HG03571 (cell line): ENCODE measurements around the gene USP6.
"Not testable (repeated sequence)": the region's sequence is repeated elsewhere in the genome, so short reads cannot be mapped to it uniquely, and the experiment has no call there.

Experiments used
- ATAC-seq: cut with Tn5 transposase; IDR thresholded peaks from one replicate; pipeline ENCODE4 v1.9.1; 2021; ENCODE audit not compliant: unreplicated experiment

USP6 gene

DNA sequence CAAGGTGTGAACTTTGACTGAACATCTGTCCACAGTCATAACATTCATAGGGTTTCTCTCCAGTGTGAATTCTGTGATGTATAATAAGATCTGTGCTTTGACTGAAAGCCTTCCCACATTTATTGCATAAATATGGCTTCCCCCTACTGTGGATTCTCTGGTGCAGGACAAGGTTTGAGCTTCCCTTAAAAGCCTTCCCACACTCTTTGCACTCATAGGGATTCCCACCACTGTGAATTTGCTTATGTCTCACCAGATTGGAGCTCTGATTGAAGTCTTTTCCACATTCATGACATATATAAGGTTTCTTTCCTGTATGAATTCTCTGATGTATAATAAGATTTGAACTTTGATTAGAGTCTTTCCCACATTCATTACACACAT lies 67.6 kb downstream of the USP6 start:
- ATAC-seq: no peak

DNA sequence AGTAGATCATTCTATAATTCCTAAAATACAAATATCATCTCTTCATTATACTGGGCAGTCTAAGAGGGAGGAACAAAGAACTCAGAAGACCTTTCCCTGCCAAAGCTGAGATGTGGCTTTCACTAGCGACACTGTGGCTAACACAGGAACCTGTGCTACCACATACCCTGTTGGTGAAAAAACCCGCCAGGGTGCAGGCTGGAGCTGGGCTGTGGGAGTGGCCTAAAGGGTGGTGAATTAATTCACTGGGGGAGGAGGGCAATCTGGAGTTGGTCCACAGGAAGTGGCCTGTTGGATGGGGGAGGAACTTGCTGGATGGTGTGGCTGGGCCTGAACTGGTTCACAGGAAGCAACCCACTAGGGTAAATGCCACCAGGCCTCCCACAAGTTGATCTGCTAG lies 68.5 kb downstream of the USP6 start:
- ATAC-seq: no peak

DNA sequence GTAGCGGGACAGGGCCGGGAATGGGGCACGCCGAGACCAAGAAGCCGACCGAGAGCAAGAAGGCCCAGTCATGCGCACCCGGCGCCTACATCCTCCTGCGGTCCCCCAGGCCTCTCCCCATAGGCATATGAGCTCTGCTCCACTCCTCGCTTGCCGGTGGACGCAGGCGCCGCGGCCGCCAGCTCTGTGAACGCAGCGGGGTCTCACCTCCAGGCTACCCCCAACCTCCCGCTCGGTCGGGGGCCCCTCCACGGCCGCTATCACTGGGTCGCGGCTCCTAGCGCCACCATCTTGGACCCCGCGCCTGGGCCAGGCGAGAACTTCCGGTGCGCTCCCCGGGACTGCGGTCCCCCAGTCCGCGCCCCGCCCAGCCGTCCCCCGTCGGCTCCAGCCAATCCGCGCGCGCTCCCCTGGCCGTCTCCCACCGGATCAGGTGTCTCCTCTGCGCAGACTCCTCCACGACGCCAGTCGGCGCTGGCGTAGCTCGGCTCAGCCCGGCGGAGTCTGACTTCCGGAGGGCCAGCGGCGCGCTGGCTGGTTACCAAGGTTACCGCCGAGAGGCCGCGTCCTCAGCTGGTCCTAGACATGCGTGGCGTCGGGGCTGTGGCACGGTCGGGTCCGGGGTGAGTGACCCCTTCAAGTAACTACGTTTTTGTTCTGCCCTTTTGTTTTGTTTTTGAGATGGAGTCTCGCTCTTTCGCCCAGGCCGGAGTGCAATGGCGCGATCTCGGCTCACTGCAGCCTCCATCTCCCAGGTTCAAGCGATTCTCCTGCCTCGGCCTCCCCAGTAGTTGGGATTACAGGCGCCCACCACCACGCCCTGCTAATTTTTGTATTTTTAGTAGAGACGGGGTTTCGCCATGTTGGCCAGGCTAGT lies 75.9 kb downstream of the USP6 start, which contains the start of gene ZNF594:
TSS of gene ZNF594 (minus strand) at position 328 of the 877 bp plus-strand sequence. CDS start 7,612 bp downstream, outside the sequence.
- ATAC-seq: peak; percentile 97

DNA sequence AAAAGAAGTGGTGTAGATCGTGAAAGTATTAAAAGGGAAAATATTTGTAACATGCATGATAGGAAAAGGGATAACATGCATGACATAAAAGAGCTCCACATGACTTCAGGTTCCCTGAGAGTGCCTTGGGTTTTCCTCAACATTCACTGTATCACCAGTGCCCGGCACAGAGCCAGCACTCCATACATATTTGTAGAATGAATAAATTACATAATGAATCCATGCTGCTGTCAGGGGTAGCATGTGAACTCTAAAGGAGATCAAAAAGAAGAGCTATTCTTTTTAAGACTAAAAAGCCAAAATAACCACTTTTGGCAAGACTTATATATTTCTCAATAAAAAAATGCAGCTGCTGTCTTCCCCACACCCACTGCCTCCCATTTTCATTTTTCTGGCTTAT lies 78.5 kb downstream of the USP6 start:
- ATAC-seq: no peak

DNA sequence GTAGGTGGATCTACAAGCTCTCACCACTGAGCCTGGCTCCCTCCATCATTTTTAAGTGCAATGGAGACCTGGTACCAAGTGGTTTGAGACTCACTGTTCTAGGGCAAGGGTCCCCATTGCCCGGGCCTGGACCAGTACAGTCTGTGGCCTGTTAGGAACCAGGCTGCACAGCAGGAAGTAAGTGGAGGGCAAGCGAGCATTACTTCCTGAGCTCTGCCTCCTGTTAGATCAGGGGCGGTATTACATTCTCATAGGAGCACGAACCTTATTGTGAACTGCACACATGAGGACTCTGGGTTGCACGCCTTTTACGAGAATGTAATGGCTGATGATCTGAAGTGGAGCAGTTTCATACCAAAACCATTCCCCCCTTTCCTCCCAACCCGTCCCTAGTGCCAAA lies 82.6 kb downstream of the USP6 start:
- ATAC-seq: no peak

DNA sequence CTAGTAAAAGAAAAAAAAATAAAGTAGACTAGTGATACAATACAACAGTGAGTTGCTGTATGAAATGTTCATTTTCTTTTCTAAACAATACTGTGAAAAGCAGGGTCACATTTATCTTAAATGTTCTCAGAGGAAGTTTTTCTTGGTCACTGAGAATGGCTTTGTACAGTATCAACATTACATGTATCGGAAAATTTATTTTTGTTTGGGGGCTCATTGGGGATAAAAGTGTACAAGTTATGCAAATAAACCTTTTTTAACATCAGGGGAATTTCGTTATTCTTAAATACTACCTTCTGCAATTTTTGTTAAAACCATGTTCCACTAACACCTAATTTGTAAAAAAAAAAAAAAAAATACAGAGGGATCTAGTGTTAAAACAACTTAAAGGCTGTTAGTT lies 84.5 kb downstream of the USP6 start:
- ATAC-seq: no peak

DNA sequence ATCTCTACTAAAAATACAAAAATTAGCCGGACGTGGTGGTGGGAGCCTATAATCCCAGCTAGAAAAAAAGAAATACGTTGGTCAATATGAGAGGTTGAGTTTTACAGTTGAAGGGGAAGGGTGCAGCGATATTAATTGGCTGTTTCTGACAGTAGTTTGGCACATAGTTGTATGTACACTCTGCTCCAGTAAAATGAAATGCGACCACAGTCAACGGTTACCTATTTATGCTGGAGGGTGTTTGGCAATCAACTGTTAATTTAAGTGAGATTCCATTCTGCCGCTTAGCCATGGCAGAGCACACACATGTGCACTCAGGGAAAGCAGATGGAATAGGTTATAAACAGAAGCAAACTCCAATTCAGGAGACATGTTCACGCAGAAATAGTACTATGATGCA lies 85.2 kb downstream of the USP6 start:
- no peak for ATAC-seq

DNA sequence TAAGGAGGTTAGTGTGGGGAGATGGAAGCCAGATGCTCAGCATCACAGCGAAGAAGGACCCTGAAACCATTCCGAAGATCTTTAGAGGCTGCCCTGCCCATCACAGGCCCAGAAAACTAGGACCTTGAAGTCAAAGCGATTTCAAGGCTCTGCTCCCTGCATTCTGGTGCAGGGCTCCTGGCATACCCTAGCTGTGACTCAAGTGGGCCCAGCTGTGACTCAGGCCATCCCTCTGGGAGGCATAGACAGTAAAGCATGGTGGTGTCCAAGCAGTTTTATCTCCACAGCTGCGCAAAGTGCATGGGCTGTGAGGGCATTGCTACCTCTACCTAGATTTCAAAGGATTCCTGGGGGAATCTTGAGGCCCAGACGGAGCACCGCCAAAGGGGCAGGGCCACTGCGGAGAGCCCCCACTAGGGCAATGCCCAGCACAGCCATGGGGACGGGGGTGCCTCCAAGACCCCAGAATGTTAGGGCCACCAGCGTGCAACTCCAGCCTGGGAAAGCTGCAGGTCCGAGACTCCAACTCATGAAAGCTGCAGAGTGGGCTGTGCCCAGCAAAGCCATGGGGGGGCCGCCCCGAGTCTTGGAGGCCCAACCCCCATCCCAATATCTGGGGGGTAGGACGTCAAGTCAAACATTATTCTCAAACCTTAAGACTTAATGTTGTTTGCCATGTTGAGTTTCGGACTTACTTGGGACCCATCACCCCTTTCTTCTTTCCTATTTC lies 87.5 kb downstream of the USP6 start:
- no peak for ATAC-seq

DNA sequence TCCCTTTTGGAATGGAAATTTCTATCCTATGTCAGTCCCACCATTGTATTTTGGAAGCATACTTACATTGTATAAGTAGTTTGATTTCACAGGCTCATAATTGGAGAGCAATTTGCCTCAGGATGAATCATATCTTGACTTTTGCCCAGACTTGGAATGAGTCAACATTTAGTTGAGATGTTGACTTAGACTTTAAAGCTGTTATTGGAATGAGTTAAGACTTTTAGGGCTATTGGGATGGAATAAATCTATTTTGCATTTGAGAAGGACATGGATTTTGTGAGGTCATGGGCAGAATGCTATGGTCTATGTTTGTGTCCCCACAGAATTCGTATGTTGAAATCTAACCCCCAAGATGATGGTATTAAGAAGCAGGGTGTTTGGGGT lies 88.1 kb downstream of the USP6 start:
- no peak for ATAC-seq

DNA sequence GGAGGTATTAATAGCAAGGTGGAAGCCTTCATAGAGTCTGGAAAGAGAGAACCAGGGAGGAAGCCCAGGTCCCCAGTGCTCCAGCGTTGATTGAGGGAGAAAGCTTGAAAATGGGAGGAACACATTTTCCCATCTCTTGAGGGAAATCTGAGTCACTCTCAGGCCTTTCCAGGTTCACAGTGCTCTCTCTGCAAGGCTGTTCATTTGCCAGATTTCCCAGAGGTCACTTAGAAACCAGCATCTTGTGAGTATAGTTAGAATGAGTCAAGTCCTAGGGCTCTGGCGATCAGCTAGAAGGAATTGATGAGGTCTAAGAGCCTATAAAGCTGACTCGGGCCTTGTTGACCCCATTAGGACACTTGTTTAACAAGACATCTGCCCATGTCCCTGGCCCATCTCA lies 93.6 kb downstream of the USP6 start:
- no peak for ATAC-seq

DNA sequence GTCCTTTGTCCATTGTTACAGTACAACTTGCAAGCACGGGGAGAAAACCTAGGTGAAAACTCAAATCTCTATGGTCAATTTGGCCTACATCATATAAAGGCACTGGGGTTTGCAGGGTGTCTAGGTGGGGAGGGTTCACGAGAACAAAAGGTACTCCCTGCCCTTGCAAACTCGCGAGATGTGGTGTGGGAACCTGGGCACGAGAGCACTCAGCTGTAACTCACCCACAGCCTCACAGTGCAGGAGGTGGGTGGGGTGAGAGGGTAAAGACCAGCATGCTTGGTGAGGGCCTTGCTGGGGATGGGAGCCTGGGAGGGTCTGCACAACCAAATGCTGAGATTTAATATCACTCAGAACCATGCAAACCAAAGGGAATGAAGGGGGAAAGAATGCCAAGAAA lies 94.3 kb downstream of the USP6 start:
- no peak for ATAC-seq

DNA sequence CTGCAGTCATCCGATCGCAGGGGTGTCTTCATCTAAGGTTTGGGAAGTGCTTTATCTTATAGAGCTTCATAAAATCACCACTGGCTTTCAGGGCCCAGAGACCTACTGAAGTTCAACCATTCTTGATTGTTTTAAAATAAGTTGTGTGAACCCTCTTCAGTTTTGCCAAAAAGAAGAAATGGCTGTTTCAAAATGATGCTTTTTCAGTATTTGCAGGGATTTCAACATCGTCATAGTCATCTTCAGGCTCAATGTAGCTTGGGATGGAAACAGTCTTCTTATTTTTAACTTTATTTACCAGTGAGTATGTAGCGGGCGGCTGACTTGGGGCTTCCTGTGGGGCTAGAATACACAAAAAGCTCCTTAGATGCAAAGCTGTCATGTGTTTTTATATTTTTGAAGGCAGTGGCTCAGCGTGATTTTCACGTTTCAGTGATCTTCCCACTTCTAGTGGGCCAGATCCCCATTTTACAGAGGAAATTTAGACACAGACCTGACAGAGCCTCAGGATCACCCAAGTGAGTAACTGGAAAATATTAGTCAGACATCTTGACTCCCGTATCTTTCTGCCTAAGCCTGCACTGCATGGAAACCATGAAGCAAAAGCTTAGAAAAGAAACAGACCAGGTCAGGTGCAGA lies 94.9 kb downstream of the USP6 start:
- ATAC-seq: no peak

DNA sequence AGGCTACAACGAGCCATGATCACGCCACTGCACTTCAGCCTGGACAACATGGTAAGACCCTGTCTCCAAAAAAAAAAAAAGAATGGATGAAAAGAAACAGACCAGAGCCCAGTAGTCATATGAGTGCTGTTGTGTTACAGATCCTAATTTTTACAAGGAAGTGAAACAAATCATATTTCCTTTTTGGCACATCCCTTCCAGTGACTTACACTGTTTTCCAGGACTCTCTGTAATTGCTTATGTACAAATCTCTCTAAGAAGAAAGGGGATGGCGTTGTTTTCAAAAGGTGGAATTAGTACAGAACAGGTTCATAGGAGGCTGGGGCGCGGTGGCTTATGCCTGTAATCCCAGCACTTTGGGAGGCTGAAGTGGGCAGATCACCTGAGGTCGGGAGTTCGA lies 95.6 kb downstream of the USP6 start:
- no peak for ATAC-seq

DNA sequence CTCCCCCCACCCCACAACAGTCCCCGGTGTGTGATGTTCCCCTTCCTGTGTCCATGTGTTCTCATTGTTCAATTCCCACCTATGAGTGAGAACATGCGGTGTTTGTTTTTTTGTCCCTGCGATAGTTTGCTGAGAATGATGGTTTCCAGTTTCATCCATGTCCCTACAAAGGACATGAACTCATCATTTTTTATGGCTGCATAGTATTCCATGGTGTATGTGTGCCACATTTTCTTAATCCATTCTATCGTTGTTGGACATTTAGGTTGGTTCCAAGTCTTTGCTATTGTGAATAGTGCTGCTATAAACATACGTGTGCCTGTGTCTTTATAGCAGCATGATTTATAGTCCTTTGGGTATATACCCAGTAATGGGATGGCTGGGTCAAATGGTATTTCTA lies 101.7 kb downstream of the USP6 start:
- not testable (repeated sequence) for ATAC-seq

DNA sequence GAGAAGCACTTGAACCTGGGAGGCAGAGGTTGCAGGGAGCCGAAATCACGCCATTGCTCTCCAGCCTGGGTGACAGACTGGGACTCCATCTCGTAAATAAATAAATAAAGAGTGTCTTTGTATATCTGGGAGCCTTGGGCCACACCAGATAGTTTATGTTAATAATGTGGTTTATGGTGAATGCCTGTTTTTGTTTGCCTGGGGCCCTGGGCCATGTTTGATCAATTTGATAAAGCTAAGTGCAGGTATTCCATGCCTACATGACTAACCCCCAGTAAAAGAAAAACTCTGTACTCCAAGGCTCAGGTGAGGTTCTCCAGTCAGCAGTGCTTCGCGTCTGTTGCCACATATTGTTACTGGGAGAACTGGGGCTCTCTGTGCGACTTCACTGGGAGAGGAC lies 103.7 kb downstream of the USP6 start:
- no peak for ATAC-seq

DNA sequence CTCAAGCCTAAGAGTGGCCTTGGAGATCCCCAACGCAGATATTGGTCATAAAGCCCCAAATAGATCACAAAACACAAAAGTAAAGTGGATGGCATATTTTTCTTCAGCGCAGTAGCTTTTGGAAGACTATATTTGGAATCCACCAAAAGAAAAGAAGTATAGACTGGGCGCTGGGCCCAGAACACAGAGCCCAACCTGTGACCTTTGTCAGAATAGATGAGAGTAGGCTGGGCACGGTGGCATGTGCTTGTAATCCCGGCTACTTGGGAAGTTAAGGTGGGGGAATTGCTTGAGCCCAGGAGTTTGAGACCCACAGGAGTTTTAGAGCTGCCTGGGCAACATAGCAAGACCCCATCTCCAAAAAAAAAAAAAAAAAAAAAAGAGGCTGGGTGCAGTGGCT lies 104.2 kb downstream of the USP6 start:
- no peak for ATAC-seq

DNA sequence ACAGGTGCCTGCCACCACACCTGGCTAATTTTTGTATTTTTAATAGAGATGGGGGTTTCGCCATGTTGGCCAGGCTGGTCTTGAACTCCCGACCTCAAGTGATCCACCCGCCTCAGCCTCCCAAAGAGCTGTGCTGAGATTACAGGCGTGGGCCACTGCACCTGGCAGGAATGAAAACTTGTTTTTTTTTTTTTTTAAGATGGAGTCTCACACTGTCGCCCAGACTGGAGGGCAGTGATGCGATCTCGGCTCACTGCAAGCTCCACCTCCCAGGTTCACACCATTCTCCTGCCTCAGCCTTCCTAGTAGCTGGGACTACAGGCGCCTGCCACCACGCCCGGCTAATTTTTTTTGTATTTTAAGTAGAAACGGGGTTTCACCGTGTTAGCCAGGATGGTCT lies 106.1 kb downstream of the USP6 start:
- not testable (repeated sequence) for ATAC-seq
